HG03135 (cell line): ENCODE data around the gene TWSG1.
A peak's percentile ranks its signal among the peaks of the same experiment; 100 is the strongest.

ENCODE experiments used
- ATAC-seq: cut with Tn5 transposase; IDR thresholded peaks from one replicate; pipeline ENCODE4 v1.9.1; 2021; ENCODE audit warnings: mild to moderate bottlenecking, moderate library complexity; ENCODE audit not compliant: unreplicated experiment

Gene TWSG1

DNA sequence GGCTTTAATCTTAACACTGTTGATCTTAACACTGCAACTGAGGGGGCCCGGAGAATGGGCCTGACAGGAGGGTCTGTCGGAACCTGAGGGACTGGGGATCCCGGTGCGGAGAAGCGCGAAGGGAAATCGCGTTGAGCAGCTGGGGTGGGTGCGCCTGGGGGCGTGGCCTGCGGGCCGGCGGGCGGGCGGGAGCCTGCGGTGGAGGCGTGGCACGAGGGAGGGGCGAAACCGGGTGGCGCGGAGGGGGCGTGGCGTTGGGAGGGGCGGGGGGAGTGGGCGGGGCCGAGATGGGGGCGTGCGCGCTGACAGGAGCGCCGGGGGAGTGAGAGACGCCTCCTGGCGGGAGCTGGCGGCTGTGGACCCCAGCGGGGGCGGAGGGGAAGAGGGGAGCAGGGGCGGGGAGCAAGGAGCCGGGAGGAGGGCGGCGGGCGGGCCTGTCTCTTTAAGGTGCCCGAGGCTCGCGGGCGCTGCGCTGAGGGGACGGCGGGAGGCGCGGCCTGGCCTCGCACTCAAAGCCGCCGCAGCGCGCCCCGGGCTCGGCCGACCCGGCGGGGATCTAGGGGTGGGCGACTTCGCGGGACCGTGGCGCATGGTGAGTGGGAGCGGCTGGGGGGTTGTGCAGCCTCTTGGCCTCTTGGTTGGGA is at the start of gene TWSG1:
Gene TWSG1 (plus strand): TSS at position 445 of the 644 bp plus-strand sequence. CDS start 2,457 bp downstream, outside the sequence.
- peak; percentile 75 for ATAC-seq

DNA sequence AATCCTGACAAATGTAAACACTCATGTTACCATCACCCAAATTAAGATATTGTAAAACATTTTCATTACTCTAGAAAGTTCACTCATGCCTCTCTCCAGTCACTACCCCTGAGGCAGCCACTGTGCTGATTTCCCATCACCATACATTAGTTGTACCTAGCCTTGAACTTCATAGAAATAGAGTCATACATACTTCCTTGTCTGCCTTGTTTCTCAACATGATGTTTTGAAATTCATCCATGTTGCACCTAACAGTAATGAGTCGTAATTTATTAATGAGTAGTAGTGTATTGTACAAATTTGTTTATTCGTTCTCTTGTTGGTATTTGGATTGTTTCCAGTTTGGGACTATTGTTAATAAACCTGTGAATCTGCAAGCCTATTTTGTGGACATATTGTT is 49.0 kb upstream of the TWSG1 start:
- no peak for ATAC-seq

DNA sequence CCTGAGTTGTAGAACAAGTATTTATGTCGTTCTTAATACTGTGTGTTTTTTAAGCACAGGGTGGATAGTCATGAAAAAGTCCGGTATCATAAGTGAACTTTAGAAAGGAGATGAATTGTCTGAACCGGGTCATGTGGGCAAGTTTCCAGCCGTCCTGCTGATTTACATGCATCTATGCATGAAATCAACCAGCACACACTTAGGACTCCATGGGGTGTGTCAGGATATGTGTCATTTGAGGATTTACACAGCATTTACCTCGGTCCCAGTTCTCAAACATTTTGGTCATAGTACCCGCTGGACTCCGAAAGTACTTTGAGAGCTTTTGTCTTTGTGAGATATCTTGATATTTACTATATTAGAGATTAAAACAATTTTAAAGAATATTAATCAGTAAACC is 47.5 kb upstream of the TWSG1 start:
- ATAC-seq = no peak

DNA sequence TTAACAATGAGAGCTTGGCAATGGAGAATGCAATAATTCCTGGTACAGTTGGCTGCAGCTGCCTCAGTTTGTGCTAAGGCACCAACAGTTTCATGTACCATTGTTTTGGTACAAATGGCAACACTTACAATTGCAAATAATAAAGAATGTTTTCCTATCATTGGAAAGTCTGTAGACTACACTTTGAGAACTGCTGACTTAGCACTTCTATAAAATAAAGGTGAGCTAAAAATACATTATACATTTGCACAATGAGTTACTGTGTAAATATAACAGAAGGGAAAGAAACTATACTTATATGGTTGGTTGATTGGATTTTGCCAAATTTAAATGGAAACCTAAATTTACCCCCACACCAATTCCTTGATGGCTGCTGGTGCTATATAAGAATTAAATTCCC is 44.9 kb upstream of the TWSG1 start:
- no peak for ATAC-seq

DNA sequence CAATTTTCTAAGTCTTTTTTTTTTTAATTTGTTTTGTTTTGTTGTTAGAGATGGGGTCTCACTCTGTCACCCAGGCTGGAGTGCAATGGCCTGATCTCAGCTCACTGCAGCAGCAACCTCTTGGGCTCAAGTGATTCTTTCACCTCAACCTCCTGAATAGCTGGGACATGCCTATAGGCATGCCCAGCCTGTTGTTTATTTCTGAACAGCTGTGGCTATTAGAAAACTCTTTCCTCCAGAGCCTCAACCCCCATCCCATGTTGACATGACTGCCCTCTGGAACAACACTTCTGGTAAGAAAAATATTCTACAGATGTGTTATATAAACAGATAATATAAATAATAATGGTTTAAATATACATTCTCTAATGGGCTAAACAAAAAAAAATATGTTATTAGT is 44.4 kb upstream of the TWSG1 start:
- ATAC-seq = no peak

DNA sequence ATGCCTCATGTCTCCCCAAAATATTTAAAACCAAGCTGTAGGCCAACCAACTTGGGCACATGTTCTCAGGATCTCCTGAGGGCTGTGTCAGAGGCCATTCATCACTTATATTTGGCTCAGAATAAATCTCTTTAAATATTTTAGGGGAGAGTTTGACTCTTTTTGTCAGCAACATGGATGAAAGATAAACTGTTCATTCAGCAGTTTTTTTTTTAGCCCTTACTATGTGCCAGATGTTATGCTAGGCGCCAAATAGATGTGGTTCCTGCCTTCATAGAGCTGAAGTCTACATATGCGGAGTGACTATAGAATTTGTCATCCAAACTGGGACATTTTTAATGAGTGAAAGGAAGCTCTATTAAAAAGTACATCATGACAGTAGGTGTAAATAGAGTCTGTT is 42.5 kb upstream of the TWSG1 start:
- no peak for ATAC-seq

DNA sequence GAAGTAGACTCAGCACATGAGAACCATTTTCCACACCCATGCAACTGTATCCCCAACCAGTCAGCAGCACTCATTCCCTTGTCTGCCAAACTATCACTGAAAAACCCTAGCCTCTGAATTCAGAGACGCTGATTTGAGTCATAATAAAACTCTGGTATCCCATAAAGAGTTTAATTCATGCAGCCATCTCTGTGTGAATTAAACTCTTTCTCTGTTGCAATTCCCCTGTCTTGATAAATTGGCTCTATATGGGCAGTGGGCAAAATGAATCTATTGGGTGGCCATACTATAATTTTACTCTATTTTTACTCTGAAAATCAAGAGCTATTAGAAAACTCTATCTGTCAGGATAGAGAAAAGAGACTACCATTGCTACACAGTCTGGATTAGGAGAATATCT is 40.6 kb upstream of the TWSG1 start:
- no peak for ATAC-seq

DNA sequence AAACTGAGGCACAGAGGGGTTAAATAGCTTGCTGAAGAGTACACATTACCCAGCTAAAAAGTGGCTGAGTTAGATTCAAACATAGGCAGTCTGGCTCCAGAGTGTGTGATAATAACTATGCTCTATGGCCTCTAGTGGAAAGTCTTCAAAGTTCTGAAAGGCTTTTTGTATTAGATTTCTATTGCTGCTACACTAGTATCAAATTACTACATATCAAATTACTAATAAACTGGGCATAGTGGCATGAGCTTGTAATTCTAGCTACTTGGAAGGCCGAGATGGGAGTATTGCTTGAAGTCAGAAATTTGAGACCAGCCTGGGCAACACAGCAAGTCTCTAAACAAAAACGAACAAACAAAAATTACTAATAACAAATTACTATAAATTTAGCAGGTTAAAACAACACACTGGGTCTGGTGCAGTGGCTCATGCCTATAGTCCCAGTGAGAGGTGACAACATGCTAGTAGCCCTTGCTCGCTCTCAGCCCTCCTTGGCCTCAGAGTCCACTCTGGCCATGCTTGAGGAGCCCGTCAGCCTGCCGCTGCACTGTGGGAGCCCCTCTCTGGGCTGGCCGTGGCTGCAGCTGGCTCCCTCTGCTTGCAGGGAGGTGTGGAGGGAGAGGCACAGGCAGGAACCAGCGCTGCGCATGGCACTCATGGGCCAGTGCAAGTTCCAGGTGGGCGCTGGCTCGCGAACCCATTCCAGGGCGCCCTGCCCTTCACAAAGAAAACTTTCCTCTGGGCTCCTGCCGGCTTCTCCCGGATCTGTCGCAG is 38.2 kb upstream of the TWSG1 start:
- no peak for ATAC-seq

DNA sequence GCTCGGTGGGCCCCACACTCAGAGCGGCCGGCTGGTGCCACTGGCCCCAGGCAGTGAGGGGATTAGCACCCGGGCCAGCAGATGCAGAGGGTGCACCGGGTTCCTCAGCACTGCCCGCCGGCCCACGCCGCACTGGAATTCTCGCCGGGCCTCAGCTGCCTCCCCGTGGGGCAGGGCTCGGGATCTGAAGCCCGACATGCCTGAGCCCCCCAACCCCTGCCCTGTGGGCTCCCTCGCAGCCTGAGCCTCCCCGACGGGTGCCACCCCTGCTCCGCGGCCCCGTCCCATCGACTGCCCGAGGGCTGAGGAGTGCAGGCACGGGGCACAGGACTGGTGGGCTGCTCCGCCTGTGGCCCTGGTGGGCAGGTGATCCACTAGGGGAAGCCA is 37.6 kb upstream of the TWSG1 start:
- ATAC-seq = no peak

DNA sequence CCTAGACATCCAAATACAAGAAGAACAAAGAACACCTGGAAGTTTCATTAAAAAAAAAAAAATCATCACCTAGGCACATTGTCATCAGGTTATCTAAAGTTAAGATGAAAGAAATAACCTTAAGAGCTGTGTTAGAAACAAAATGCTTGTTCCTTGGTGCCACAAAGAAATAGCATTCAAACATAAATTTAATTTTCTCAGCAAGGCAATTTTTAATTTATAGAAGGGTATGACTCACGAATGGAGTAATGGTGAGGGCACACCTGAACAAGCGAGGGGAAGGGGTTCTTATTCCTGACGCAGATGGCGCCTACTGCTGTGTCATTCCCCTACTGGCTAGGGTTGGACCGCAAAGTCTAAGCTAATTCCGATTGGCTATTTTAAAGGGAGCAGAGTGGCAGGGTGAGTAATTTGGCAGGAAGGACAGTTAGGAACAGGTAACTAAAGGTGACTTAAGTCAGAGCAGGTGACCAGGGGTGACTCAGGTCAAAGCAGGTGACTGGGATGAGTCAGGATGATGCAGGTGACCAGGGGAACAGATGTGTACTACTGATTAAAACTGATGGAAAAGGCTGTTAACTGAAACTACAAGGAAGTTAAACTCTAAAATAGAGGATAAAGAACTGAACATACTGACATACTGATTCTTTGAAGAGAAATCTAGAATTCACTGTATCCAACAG is 30.0 kb upstream of the TWSG1 start:
- no peak for ATAC-seq

DNA sequence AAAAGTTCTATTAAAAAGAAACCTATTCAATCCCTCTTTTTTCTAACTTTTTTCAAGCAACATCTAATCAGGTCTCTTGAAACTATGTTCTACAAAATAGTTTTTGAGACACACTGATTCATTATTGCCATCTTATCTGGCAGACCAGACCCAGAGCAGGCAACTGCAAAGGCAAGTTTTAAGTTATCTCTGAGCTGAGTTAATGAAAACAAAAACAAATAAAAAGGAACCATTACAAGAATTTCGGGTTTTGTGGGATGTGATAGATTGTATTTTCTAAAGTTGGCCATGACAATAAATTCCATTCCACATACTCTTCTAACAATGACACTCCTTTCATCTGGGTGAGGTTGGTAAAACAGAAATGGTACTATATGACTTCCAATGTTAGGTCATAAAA is 15.2 kb upstream of the TWSG1 start:
- ATAC-seq = no peak

DNA sequence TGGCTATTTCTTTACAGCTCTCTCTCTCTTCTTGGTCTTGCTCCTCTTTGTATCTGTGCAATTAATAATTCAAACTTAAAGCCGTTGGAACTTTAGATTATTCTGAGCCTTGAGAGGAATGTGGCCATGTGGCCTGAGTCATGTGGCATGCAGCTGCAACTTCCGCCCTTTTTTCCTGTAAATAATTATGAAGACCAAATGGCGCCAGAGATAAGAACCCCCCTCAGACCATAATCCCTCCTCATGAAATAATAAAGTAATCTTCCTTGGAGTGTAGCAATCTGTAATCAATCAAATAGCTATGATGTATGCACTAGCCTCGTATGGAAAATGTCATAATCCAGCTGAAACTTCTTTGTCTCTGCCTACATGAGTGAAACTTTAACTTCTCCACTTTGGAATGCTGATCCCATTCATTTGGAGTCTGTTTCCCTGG is 13.5 kb upstream of the TWSG1 start:
- ATAC-seq = no peak

DNA sequence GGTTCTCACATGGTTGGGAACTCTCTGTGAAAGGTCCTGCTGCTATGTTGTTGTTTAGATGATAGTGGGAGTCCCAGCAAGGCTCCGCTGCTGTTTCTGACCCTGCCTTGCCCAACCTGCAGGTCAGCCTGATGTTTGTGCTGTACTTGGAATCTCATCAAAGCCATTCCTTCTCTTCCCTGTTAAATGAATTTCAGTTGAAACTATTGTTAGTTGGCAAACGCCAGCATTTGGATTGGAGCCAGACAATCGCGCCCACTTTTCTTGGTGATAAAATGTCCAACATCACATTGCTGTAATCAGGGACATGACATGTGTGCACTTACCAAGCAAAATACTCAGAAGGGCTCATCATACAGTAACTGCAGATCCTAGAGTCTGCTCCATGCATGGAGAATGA is 12.8 kb upstream of the TWSG1 start:
- no peak for ATAC-seq

DNA sequence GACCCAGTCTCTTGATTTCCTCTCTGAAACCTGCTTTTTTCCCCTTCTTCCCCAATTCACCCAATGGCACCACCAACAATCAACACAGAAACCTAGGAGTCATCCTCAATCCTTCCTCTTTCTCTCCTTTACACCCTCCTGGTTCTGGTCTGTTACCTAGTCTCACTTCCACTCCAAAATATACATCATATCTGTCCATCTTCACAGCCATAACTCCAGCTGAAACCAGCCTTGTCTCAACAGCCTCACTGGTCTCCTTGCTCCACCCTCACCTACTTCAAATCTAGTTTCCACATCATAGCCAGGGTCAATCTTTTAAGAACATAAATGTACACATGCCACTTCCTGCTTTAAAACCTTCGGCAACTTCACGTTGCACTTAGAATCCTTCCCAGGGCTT is 11.8 kb upstream of the TWSG1 start:
- no peak for ATAC-seq

DNA sequence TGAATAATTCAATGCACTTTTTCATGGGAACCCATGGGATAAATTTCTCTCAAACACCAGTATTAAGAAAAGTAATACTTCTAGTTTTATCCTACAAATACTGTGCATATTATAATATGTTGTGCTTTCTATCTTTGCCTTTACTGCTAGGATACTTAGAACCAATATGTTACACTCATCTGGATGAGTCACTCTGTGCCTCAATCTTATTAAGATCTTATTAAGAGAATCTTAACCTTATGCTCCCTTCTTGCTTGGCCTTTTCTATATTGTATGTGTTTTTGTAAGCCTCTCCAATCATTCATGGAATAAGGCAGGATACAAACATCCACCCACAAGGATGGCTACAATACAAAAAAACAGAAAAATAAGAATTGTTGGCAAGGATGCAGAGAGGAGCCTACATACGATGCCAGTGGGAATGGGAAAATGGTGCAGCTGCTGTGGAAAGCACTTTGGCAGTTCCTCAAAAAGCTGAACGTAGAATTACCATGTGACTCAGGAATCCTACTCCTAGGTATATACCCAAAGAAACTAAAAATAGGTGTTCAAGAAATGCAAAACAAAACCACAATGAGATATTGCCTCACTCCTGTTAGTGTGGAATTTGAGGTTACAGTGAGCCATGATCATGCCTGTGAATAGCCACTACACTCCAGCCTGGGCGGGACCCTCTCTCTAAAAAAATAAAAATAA is 10.7 kb upstream of the TWSG1 start:
- no peak for ATAC-seq

DNA sequence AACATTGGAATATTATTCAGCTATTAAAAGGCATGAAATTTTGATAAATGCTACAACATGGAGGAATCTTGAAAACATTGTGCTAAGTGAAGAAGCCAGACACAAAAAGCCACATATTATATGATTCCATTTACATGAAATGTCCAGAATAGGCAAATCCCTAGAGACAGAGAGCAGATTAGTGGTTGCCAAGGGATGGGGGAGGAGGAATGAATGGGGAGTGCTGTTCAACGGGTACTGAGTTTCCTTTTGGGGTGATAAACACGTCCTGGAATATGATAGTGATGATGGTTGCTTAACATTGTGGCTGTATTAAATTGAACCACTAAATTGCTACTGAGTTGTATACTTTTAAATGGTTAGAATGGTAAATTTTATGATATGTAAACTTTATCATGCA is 8.9 kb upstream of the TWSG1 start:
- no peak for ATAC-seq

DNA sequence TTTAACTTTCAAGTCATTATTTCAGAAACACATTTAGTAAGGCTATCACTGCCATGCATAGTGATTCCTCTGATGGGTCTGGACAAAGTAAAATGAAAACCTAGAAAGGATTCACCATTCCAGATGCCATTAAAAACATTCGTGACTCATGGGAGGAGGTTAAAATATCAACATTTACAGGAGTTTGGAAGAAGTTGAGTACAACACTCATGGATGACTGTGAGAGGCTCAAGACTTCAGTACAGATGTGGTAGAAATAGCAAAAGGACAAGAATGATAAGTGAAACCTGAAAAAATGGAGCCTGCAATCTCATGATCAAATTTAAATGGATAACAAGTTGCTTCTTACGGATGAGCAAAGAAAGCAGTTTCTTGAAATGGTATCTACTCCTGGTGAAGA is 5.8 kb upstream of the TWSG1 start:
- no peak for ATAC-seq

DNA sequence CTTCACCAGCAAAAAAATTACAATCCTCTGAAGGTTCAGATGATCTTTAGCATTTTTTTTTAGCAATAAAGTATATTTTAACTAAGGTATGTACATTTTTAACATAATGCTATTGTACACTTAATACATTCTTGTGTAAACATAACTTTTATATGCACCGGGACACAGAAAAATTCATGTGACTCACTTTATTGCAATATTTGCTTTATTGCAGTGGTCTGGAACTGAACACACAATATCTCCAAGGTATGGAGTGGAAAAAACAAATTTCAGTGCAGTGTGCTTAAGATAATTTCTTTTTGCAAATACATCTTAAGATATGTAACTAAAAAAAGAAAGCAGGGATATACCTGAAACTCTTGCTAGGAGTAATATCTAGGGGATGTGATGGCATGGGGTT is 5.1 kb upstream of the TWSG1 start:
- no peak for ATAC-seq

DNA sequence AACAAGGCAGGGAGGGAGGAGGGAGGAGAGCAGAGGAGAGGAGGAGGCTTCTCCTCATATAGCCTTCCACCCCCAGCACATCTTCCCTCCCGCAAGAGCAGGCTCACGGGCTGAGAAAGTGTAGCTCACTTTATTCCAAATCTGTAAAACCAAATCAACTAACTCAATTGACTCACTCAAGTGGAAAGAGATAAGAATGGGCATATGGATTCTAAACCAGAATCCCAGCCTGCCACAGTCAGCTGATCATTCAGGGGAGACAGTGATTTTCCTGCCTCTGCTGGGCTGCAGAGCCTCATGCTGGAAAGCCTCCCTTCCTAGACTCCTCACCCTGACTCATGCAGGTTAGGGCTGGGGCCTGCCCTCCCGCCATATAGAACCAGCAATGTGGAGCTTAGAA is 4.2 kb upstream of the TWSG1 start:
- ATAC-seq = no peak

DNA sequence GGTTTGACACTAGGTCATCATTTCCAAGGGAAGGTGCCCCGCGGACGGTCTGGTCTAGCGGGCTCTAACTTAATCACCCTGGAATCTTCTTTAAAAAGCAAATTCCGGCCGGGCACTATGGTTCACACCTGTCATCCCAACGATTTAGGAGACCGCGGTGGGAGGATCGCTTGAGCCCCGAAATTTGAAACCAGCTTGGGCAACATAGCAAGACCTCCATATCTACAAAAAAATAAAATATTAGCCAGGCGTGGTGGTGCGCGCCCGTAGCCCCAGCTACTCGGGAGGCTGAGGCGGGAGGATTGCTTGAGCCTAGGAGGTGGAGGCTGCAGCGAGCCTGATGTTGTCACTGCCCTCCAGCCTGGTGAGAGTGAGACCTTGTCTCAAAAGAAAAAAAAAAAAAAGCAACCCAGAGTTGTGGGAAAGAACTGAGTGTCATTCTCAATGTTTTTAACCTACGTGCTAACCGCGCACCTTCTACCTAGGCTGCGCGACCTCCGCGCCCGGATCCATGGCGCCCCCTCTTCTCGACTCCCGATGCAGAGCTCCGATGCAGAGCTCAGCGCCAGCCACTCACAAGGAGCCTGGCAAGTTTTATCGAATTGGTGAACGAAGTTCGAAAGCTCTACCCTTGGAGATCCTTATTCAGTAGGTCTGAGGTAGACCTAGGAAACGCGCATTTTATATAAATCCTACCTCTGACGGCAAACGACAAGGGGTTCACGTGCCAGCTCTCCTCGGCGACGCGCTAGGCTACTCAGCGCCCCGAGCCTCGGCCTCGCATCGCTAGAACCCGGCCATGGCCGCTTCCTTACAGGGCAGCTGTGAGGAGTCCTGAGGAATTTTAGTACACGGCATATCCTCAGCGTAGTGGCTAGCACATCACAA is 888 bp upstream of the TWSG1 start:
- peak; percentile 29 for ATAC-seq
